SK-N-SH treated with all-trans-retinoic acid at 6 μM for 48 hours (cell line): ENCODE measurements around the gene SRGAP2C.
"Not testable (repeated sequence)": the region's sequence is repeated elsewhere in the genome, so short reads cannot be mapped to it uniquely, and the experiment has no call there.

Experiments used
- BACH2 ChIP-seq: fragments of 250-450 bp; sonication (Bioruptor Pico); IDR thresholded peaks from 2 replicates; pipeline ENCODE4 v1.9.0; 2021; ENCODE audit warnings: mild to moderate bottlenecking, borderline replicate concordance
- RARB ChIP-seq: fragments of 250-450 bp; sonication (Bioruptor Pico); IDR thresholded peaks from 2 replicates; pipeline ENCODE4 v1.8.0; 2021; ENCODE audit warnings: mild to moderate bottlenecking, moderate library complexity
- TCF4 ChIP-seq: fragments of 250-450 bp; sonication (Bioruptor Pico); IDR thresholded peaks from 2 replicates; pipeline ENCODE4 v1.8.0; 2021; ENCODE audit warnings: mild to moderate bottlenecking, moderate library complexity, borderline replicate concordance
- TSHZ2 ChIP-seq: fragments of 250-450 bp; sonication (Bioruptor Pico); IDR thresholded peaks from 2 replicates; pipeline ENCODE4 v1.5.0; 2020; ENCODE audit warnings: mild to moderate bottlenecking, moderate library complexity
- ZC3H10 ChIP-seq: fragments of 250-450 bp; sonication (Bioruptor Pico); IDR thresholded peaks from 2 replicates; pipeline ENCODE4 v1.5.1; 2021; ENCODE audit warnings: mild to moderate bottlenecking, moderate library complexity
- ZFP30 ChIP-seq: fragments of 450-650 bp; formaldehyde crosslinking; IDR thresholded peaks from 2 replicates; pipeline ENCODE4 v1.5.0; 2022; ENCODE audit warnings: mild to moderate bottlenecking, moderate library complexity
- ZNF70 ChIP-seq: fragments of 450-650 bp; formaldehyde crosslinking; IDR thresholded peaks from 2 replicates; pipeline ENCODE4 v1.5.0; 2020; ENCODE audit warnings: mild to moderate bottlenecking, moderate library complexity
- ZNF8 ChIP-seq: fragments of 450-650 bp; formaldehyde crosslinking; IDR thresholded peaks from 2 replicates; pipeline ENCODE4 v1.5.0; 2020; ENCODE audit warnings: mild to moderate bottlenecking, moderate library complexity
- TF ChIP-seq, protein P1 (sequence below): fragments of 250-450 bp; sonication (Bioruptor Pico); IDR thresholded peaks from 2 replicates; pipeline ENCODE4 v1.8.0; 2020; ENCODE audit warnings: mild to moderate bottlenecking, moderate library complexity, borderline replicate concordance

DNA sequence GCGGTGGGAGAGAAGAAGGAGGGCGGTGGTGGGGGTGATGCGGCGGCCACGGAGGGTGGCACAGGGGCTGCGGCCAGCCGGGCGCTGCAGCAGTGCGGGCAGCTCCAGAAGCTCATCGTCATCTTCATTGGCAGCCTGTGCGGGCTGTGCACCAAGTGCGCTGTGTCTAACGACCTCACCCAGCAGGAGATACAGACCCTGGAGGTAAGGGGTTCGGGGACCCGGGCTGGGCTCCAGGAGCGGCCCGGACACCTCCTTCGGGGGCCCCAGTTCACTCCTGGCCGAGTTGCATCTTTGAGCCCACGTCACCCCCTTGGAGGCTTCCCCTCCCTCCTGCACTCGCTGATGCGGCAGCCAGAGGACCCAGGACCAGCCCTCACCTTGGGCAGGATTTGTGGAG, 212.3 kb downstream of the SRGAP2C start:
- TF ChIP-seq, protein P1, sequence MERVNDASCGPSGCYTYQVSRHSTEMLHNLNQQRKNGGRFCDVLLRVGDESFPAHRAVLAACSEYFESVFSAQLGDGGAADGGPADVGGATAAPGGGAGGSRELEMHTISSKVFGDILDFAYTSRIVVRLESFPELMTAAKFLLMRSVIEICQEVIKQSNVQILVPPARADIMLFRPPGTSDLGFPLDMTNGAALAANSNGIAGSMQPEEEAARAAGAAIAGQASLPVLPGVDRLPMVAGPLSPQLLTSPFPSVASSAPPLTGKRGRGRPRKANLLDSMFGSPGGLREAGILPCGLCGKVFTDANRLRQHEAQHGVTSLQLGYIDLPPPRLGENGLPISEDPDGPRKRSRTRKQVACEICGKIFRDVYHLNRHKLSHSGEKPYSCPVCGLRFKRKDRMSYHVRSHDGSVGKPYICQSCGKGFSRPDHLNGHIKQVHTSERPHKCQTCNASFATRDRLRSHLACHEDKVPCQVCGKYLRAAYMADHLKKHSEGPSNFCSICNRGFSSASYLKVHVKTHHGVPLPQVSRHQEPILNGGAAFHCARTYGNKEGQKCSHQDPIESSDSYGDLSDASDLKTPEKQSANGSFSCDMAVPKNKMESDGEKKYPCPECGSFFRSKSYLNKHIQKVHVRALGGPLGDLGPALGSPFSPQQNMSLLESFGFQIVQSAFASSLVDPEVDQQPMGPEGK (CRISPR knock-in tag): not testable (repeated sequence)
- not testable (repeated sequence) for TF ChIP-seq BACH2 (CRISPR knock-in tag); RARB (CRISPR knock-in tag); ZFP30 (CRISPR knock-in tag); TSHZ2; ZC3H10; ZNF70; TCF4 (CRISPR knock-in tag); ZNF8 (CRISPR knock-in tag)
